ENCODE results near the gene RAET1G.
"Not testable (repeated sequence)": the region's sequence is repeated elsewhere in the genome, so short reads cannot be mapped to it uniquely, and the experiment has no call there.

DNA sequence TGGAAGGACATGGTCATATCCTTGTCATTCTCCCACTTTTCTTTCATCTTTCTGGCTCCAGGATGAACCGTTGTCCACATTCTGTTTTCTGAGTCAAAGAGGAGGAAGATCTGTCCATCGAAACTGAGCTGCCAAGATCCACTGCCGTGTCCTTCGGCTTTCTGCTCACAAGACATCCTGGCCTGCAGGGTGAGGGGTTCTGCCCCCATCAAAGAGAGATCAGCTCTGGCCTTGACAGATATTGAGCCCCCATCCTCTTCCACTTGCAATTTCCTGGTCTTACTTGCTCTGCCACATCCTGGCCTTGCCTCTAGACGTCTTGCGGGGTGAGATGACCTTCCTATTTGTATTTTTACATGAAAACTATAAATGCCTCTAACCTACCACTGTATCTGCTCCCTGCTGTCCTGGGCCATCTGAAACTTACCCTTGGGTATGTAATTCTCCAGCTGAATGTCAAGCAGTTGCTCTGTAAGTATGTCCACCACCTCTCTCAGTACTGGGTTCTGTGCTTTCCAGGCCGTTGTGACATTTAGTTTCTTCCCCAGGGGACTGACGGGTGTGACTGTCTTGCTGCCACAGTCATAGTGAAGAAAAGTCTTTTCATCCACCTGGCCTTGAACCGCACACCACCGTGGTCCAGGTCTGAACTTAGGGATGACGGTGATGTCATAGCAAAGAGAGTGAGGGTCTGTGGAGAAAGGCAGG is 3.6 kb downstream of the RAET1G start:
- not testable (repeated sequence) for TF ChIP-seq POLR2A (IDR thresholded peaks at IDR 0.05)
- TF ChIP-seq, protein P1, sequence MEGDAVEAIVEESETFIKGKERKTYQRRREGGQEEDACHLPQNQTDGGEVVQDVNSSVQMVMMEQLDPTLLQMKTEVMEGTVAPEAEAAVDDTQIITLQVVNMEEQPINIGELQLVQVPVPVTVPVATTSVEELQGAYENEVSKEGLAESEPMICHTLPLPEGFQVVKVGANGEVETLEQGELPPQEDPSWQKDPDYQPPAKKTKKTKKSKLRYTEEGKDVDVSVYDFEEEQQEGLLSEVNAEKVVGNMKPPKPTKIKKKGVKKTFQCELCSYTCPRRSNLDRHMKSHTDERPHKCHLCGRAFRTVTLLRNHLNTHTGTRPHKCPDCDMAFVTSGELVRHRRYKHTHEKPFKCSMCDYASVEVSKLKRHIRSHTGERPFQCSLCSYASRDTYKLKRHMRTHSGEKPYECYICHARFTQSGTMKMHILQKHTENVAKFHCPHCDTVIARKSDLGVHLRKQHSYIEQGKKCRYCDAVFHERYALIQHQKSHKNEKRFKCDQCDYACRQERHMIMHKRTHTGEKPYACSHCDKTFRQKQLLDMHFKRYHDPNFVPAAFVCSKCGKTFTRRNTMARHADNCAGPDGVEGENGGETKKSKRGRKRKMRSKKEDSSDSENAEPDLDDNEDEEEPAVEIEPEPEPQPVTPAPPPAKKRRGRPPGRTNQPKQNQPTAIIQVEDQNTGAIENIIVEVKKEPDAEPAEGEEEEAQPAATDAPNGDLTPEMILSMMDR (IDR thresholded peaks at IDR 0.05), result not testable (repeated sequence)
